Epithelial cell of esophagus (primary cell): ENCODE data around the gene ADAM19.

Experiments
- DNase-seq: peaks from one replicate; pipeline ENCODE4 v3.0.0; 2010; ENCODE audit warnings: low read depth
- H3K4me3 ChIP-seq: 2 replicates; pipeline ENCODE4 v1.5.1; 2011; ENCODE audit warnings: mild to moderate bottlenecking, low read length, control low read depth
- TF ChIP-seq, protein P1 (sequence below): IDR thresholded peaks from 2 replicates; pipeline ENCODE4 v1.5.1; 2011; ENCODE audit warnings: low read depth, mild to moderate bottlenecking, low read length, control low read depth, inconsistent platforms; ENCODE audit not compliant: insufficient read depth; ENCODE audit errors: missing control alignments

The ADAM19 gene

DNA sequence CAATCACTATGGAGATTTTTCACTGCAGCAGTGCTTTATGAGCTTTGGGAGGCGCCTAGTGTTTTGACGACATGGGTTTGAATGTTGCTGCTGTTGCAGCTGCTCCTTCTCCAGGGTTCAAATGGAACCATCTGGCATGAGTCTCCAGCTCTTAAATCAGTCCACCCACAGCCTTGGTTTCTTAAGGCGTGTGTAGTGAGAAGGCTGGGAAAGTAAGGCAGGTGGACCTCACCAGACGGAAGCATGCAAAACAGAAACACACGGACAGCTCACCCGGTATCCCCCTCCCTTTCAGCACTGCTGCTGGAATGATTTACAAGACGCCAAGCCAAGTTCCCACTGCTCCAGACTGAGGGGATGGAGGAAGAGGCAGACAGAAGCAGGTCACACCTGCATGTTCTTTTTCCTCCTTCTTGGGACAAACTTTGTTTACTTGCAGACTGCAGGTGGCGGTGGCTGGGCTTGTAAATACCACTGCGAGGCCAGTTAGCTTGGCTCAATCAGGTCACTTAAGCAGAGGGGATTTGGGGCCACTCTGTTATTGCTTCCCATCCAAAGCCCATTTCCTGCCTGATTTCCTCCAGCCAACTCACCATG, 47.4 kb downstream of the ADAM19 start:
- TF ChIP-seq, protein P1, sequence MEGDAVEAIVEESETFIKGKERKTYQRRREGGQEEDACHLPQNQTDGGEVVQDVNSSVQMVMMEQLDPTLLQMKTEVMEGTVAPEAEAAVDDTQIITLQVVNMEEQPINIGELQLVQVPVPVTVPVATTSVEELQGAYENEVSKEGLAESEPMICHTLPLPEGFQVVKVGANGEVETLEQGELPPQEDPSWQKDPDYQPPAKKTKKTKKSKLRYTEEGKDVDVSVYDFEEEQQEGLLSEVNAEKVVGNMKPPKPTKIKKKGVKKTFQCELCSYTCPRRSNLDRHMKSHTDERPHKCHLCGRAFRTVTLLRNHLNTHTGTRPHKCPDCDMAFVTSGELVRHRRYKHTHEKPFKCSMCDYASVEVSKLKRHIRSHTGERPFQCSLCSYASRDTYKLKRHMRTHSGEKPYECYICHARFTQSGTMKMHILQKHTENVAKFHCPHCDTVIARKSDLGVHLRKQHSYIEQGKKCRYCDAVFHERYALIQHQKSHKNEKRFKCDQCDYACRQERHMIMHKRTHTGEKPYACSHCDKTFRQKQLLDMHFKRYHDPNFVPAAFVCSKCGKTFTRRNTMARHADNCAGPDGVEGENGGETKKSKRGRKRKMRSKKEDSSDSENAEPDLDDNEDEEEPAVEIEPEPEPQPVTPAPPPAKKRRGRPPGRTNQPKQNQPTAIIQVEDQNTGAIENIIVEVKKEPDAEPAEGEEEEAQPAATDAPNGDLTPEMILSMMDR: no peak
- no peak overlapping the region for H3K4me3 ChIP-seq
- DNase-seq: no peak

GRCh38 chr5:157524887-157525286, 50.7 kb downstream of the ADAM19 start:
- H3K4me3 ChIP-seq: no peak overlapping the region
- TF ChIP-seq, protein P1: no peak
- DNase-seq: no peak

GRCh38 chr5:157523976-157524375, 51.6 kb downstream of the ADAM19 start:
- TF ChIP-seq, protein P1: no peak
- H3K4me3 ChIP-seq: no peak overlapping the region
- DNase-seq: no peak

- no peak overlapping the region for H3K4me3 ChIP-seq
- TF ChIP-seq, protein P1: no peak
- no peak for DNase-seq
Measured at GRCh38 chr5:157521704-157522029, 53.9 kb downstream of the ADAM19 start.

DNA sequence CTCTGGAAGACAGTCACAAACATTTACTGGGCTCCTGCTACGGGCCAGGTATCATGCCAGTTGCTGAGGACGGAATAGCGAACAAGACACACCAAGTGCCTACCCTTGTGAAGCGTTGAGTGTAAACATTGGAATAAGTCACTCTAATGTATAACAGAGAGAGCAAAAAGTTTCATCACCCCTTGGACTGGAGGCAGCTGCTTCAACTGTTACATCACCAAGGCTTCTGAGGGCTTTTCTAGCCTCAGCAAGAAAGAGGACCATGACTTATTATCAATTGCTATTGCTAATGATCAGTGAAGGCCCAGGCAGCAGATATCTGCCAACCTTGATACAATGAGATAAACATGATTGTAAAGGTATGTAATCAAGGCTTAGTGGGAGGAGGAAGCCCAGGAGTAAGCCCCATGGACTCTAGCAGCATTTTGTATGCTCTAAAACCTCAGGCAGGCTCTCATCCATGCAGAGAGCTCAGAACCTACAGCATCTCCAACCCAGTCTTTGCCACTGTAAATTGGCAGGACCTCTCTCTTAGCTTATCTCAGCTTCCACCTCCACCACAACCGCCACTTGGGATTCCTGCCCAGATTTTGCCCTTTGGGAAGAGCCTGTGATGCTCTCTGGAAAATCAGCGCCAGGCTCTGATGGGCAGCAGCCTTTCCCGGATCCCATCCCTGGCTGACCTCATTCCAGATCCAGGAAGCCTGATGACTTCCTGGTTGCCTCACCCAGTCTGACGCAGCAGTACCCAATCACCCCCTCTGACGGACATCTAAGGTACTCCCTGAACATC, 54.5 kb downstream of the ADAM19 start:
- TF ChIP-seq, protein P1: no peak
- H3K4me3 ChIP-seq: no peak overlapping the region
- peak; percentile 23 for DNase-seq

GRCh38 chr5:157519579-157520253, 55.9 kb downstream of the ADAM19 start:
- H3K4me3 ChIP-seq: no peak overlapping the region
- DNase-seq: no peak
- TF ChIP-seq, protein P1: no peak
